ENCODE results near the gene VWA5B1. TPM values are rescaled to one million over a fixed set of nuclear protein-coding genes. Genes with fewer than 3 reads are reported as not detected.
"Not testable (repeated sequence)": the region's sequence is repeated elsewhere in the genome, so short reads cannot be mapped to it uniquely, and the experiment has no call there.

VWA5B1 gene
- total RNA-seq, 1 donor from 2014 or later: 0.10 TPM

DNA sequence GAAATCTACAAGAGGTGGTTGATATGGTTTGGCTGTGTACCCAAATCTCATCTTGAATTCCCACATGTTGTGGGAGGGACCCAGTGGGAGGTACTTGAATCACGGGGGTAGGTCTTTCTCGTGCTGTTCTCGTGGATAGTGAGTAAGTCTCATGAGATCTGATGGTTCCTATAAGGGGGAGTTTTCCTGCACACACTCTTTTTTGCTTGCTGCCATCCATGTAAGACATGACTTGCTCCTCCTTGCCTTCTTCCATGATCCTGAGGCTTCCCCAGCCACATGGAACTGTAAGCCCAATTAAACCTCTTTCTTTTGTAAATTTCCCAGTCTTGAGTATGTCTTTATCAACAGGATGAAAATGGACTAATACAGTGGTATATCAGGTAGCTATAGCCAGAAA lies 5.2 kb upstream of the VWA5B1 start:
- H3K4me3 Mint-ChIP-seq (ENCODE audit: unreplicated experiment): no peak overlapping the region
- H3K9me3 Mint-ChIP-seq (ENCODE audit: unreplicated experiment): peaks cover 11% of the 10 kb centered on the region
- H3K4me1 Mint-ChIP-seq (ENCODE audit: low read depth, unreplicated experiment): peaks cover 29% of the 10 kb centered on the region
- TF ChIP-seq, protein P1, sequence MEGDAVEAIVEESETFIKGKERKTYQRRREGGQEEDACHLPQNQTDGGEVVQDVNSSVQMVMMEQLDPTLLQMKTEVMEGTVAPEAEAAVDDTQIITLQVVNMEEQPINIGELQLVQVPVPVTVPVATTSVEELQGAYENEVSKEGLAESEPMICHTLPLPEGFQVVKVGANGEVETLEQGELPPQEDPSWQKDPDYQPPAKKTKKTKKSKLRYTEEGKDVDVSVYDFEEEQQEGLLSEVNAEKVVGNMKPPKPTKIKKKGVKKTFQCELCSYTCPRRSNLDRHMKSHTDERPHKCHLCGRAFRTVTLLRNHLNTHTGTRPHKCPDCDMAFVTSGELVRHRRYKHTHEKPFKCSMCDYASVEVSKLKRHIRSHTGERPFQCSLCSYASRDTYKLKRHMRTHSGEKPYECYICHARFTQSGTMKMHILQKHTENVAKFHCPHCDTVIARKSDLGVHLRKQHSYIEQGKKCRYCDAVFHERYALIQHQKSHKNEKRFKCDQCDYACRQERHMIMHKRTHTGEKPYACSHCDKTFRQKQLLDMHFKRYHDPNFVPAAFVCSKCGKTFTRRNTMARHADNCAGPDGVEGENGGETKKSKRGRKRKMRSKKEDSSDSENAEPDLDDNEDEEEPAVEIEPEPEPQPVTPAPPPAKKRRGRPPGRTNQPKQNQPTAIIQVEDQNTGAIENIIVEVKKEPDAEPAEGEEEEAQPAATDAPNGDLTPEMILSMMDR (IDR thresholded peaks at IDR 0.05; ENCODE audit: partially characterized antibody, unreplicated experiment): no peak
- DNase-seq: no peak
- H3K27ac Mint-ChIP-seq (ENCODE audit: unreplicated experiment): no peak overlapping the region
- H3K27me3 Mint-ChIP-seq (ENCODE audit: unreplicated experiment): peaks cover 15% of the 10 kb centered on the region
- H3K36me3 Mint-ChIP-seq (ENCODE audit: unreplicated experiment): peaks cover 20% of the 10 kb centered on the region

DNA sequence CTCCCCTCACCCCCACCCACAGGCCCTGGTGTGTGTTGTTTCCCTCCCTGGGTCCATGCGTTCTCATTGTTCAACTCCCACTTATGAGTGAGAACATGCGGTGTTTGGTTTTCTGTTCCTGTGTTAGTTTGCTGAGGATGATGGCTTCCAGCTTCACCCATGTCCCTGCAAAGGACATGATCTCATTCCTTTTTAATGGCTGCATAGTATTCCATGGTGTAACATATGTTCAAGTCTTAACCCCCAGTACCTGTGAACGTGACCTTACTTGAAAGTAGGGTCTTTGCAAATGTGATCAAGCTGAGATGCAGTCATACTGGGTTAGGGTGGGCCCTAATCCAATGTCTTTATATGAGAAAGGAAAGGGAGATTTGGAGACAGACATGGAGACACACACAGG lies 3.0 kb upstream of the VWA5B1 start:
- Mint-ChIP-seq H3K36me3 (ENCODE audit: unreplicated experiment) (peaks cover 20% of the 10 kb centered on the region), H3K9me3 (ENCODE audit: unreplicated experiment) (peaks cover 14% of the 10 kb centered on the region), H3K27me3 (ENCODE audit: unreplicated experiment) (peaks cover 24% of the 10 kb centered on the region), H3K4me1 (ENCODE audit: low read depth, unreplicated experiment) (peaks cover 27% of the 10 kb centered on the region), H3K27ac (ENCODE audit: unreplicated experiment) (peak overlapping the region; percentile 52)
- DNase-seq; H3K4me3 Mint-ChIP-seq (ENCODE audit: unreplicated experiment): not testable (repeated sequence)

DNA sequence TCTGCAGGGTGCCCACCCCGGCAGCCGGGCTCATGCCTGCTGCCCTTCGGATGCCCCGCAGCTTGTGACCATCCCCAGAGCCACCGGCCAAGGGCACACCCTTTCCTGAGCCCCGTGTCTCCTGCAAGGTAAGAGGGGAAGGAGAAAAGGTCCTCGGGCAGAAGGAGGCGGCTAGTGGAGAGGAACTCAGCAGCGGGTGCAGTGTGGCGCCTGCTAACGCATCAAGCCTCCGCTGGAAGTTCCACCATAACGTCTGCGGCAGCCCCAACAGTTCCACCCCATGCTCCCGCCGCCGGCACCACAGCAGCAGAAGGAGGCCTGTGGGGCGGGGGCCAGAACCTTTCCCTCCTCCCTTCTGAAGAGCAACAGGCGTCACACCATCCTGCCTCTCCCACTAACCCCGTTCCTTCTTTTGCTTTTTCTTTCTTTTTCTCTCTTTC lies 990 bp downstream of the VWA5B1 start:
- TF ChIP-seq, protein P1 (IDR thresholded peaks at IDR 0.05; ENCODE audit: partially characterized antibody, unreplicated experiment): no peak
- Mint-ChIP-seq H3K4me3 (ENCODE audit: unreplicated experiment) (no peak overlapping the region), H3K9me3 (ENCODE audit: unreplicated experiment) (peaks cover 10% of the 10 kb centered on the region), H3K4me1 (ENCODE audit: low read depth, unreplicated experiment) (peaks cover 20% of the 10 kb centered on the region), H3K27ac (ENCODE audit: unreplicated experiment) (no peak overlapping the region), H3K27me3 (ENCODE audit: unreplicated experiment) (peaks cover 18% of the 10 kb centered on the region), H3K36me3 (ENCODE audit: unreplicated experiment) (peaks cover 4% of the 10 kb centered on the region)
- DNase-seq: no peak

DNA sequence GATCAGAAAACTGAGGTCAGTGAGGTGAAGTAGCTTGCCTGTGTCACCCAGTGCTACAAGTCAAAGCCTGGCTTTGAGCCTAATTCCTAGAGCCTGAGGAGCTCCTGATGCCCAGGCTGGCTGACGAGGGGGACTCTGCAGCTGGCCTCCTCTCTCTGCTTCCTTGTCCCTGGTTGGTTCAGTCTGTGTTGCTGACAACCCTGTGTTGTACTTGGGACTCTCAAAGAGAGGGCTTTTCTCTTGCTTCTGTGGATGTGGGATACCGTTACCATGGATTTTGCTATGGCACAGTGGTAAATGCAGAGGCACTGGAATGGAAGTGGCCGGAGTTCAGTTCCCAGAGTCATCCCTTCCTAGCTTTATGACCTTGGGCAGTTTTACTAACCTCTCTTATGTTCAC lies 8.0 kb downstream of the VWA5B1 start:
- no peak overlapping the region for H3K4me3 Mint-ChIP-seq (ENCODE audit: unreplicated experiment)
- H3K4me1 Mint-ChIP-seq (ENCODE audit: low read depth, unreplicated experiment): no peaks in the 10 kb centered on the region
- H3K9me3 Mint-ChIP-seq (ENCODE audit: unreplicated experiment): peaks cover 7% of the 10 kb centered on the region
- TF ChIP-seq, protein P1 (IDR thresholded peaks at IDR 0.05; ENCODE audit: partially characterized antibody, unreplicated experiment): no peak
- H3K27ac Mint-ChIP-seq (ENCODE audit: unreplicated experiment): no peak overlapping the region
- no peaks in the 10 kb centered on the region for H3K36me3 Mint-ChIP-seq (ENCODE audit: unreplicated experiment)
- H3K27me3 Mint-ChIP-seq (ENCODE audit: unreplicated experiment): peaks cover 6% of the 10 kb centered on the region
- DNase-seq: no peak

DNA sequence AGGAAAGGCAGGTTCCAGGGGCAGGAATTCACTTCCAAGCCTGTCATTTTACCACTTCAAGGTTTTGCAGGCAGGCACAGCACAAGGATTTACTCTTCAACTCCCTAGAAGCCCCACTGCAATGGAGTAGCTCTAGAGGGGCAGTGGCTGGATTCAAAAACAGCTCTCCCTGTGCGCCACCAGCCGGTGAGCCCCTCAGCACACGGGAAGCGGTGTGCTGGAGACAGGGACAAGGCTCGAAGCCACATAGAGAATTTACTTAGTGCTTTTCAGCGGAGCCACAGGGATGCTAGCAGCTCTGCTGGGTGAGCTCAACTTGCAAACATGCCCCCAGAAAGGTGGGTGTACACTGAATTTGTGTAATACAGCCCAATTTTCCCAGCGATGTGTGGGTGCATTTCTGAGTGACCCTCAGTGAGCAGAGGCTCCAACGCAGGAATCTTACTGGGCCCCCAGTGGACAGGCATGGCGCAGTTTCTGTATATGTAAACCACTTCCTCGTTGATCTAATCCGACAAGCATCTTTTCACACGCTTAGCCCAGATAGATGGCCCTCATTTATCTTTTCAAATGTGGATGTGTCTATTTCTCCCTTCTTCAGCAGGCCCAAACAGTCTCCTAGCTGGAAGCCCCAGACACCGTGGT lies 10.9 kb downstream of the VWA5B1 start:
- H3K27me3 Mint-ChIP-seq (ENCODE audit: unreplicated experiment): peaks cover 11% of the 10 kb centered on the region

More for the DNA sequence above, 10.9 kb downstream of the VWA5B1 start:
- no peak for DNase-seq
- Mint-ChIP-seq H3K9me3 (ENCODE audit: unreplicated experiment) (peaks cover 3% of the 10 kb centered on the region), H3K36me3 (ENCODE audit: unreplicated experiment) (peaks cover 5% of the 10 kb centered on the region), H3K4me1 (ENCODE audit: low read depth, unreplicated experiment) (no peaks in the 10 kb centered on the region), H3K4me3 (ENCODE audit: unreplicated experiment) (no peak overlapping the region), H3K27ac (ENCODE audit: unreplicated experiment) (no peak overlapping the region)
- TF ChIP-seq, protein P1 (IDR thresholded peaks at IDR 0.05; ENCODE audit: partially characterized antibody, unreplicated experiment): no peak
